ENCODE data around the gene HOXC9.
A peak's percentile ranks its signal among the peaks of the same experiment; 100 is the strongest.

HOXC9 gene

GRCh38 chr12:53976172-53976822 lies 23.7 kb upstream of the HOXC9 start:
- no peak for DNase-seq (ENCODE audit: low spot score)

GRCh38 chr12:53976823-53977595 lies 23.0 kb upstream of the HOXC9 start:
- DNase-seq (ENCODE audit: low spot score), result no peak

- DNase-seq (ENCODE audit: low spot score), result no peak
Measured at GRCh38 chr12:53977596-53978445, 22.1 kb upstream of the HOXC9 start.

GRCh38 chr12:53978477-53979356 lies 21.2 kb upstream of the HOXC9 start:
- no peak for DNase-seq (ENCODE audit: low spot score)

GRCh38 chr12:53980104-53980801 lies 19.7 kb upstream of the HOXC9 start:
- DNase-seq (ENCODE audit: low spot score), result no peak

- no peak for DNase-seq (ENCODE audit: low spot score)
Measured at GRCh38 chr12:53980802-53981496, 19.0 kb upstream of the HOXC9 start.

- no peak for DNase-seq (ENCODE audit: low spot score)
Measured at GRCh38 chr12:53981634-53982565, 18.1 kb upstream of the HOXC9 start.

- DNase-seq (ENCODE audit: low spot score), result no peak
Measured at GRCh38 chr12:53982648-53983567, 17.1 kb upstream of the HOXC9 start.

- DNase-seq (ENCODE audit: low spot score), result no peak
Measured at GRCh38 chr12:53983568-53983949, 16.4 kb upstream of the HOXC9 start.

GRCh38 chr12:53983950-53984572 lies 15.9 kb upstream of the HOXC9 start:
- DNase-seq (ENCODE audit: low spot score), result no peak

GRCh38 chr12:53984901-53985691 lies 14.9 kb upstream of the HOXC9 start, which contains the start of gene HOXC10:
TSS of gene HOXC10 (plus strand) at chr12:53985146. CDS start at chr12:53985260, 114 bp downstream.
- peak; percentile 56 for DNase-seq (ENCODE audit: low spot score)

- DNase-seq (ENCODE audit: low spot score), result no peak
Measured at GRCh38 chr12:53985692-53985993, 14.3 kb upstream of the HOXC9 start.

- no peak for DNase-seq (ENCODE audit: low spot score)
Measured at GRCh38 chr12:53985994-53986685, 13.8 kb upstream of the HOXC9 start.

- no peak for DNase-seq (ENCODE audit: low spot score)
Measured at GRCh38 chr12:53986686-53987483, 13.1 kb upstream of the HOXC9 start.

GRCh38 chr12:53987787-53988230 lies 12.2 kb upstream of the HOXC9 start:
- no peak for DNase-seq (ENCODE audit: low spot score)

Data from CD4-positive, alpha-beta T cell treated with Interleukin-6 at 100 ng/mL for 8 hours (primary cell).